K562 (cell line): Measurements from ENCODE around the gene TGM3. TPM values are rescaled to one million over a fixed set of nuclear protein-coding genes. Genes with fewer than 3 reads are reported as not detected.

Experiments used
- ATAC-seq: fragments of 200-7000 bp; cut with Tn5 transposase; 3 replicates; pipeline ENCODE4 v1.9.1; 2020; ENCODE audit warnings: moderate library complexity
- BruUV-seq: library from RNA; stranded (reverse); fragments of 400-500 nt; replicated peaks from 2 replicates; lab custom pipeline; 2021; lab: Mats Ljungman, UMichigan
- CTCF ChIA-PET: fragments of 300-600 bp; formaldehyde crosslinking; extraction: SDS; loops from one replicate; lab custom pipeline; 2021; ENCODE audit warnings: low intra/inter-chr PET ratio; lab: Yijun Ruan, JAX
- POLR2A ChIA-PET: fragments of 300-600, 350-650 bp; sonication (Branson Sonifier 250); formaldehyde crosslinking; extraction: SDS; loops from one replicate; lab custom pipeline; 2021; ENCODE audit warnings: antibody characterized with exemption, inconsistent platforms; lab: Yijun Ruan, JAX
- DNase-seq, 4 experiments: peaks; one replicate each; pipeline versions ENCODE4 v3.0.0 to v3.0.0-alpha.2; 2011 to 2018; ENCODE audit warnings: low spot score in 3 of 4, mixed read lengths in 3 of 4; ENCODE audit errors: extremely low read depth in 1 of 4
- FAIRE-seq: peaks from 2 replicates; lab custom pipeline; 2011; peaks lifted over from hg19 to GRCh38; lab: Jason Lieb, UNC
- H2AFZ ChIP-seq: 2 replicates; pipeline ENCODE4 v1.6.0; 2011; ENCODE audit warnings: low read depth, low read length, control low read depth, inconsistent platforms
- H3K27ac ChIP-seq: fragments of 200-600 bp; 3 replicates; pipeline ENCODE4 v1.8.0; 2011; ENCODE audit warnings: low read depth, mild to moderate bottlenecking, control low read depth, inconsistent platforms, low read length, moderate library complexity, mixed read lengths; ENCODE audit errors: extremely low read depth
- H3K27me3 ChIP-seq, 2 experiments: fragments of 300-600 bp in 1 of 2; 2 replicates in 1 of 2; 3 replicates in 1 of 2; pipeline versions ENCODE4 v1.6.0 to v1.8.0; 2011; ENCODE audit warnings: inconsistent platforms in 2 of 2, low read length in 2 of 2, mild to moderate bottlenecking in 1 of 2, mixed read lengths in 1 of 2, moderate library complexity in 1 of 2; ENCODE audit not compliant: control insufficient read depth in 2 of 2, insufficient read depth in 2 of 2
- H3K36me3 ChIP-seq: fragments of 300-600 bp; 3 replicates; pipeline ENCODE4 v1.8.0; 2011; ENCODE audit warnings: mild to moderate bottlenecking, low read length, inconsistent platforms; ENCODE audit not compliant: control insufficient read depth, insufficient read depth
- H3K4me1 ChIP-seq, 2 experiments: fragments of 200-600 bp in 1 of 2; replicated peaks in 1 of 2; 2 replicates in 1 of 2; 3 replicates in 1 of 2; pipeline versions ENCODE4 v1.5.1 to v1.8.0; 2011; ENCODE audit warnings: inconsistent platforms in 2 of 2, low read length in 2 of 2, mild to moderate bottlenecking in 1 of 2, mixed read lengths in 1 of 2, moderate library complexity in 1 of 2; ENCODE audit not compliant: control insufficient read depth in 2 of 2, insufficient read depth in 2 of 2
- H3K4me2 ChIP-seq: 2 replicates; pipeline ENCODE4 v1.6.1; 2011; ENCODE audit warnings: low read length, control low read depth, inconsistent platforms, mixed read lengths; ENCODE audit not compliant: insufficient read depth
- H3K4me3 ChIP-seq: fragments of 200-600 bp; sonication (generic), shearing (Covaris generic); 2 replicates; pipeline ENCODE4 v1.5.1; 2016; ENCODE audit warnings: control low read depth, inconsistent platforms
- H3K79me2 ChIP-seq: fragments of 200-600 bp; 3 replicates; pipeline ENCODE4 v1.8.0; 2011; ENCODE audit warnings: low read length, inconsistent platforms; ENCODE audit not compliant: control insufficient read depth, insufficient read depth
- H3K9ac ChIP-seq, 2 experiments: 2 replicates each; pipeline versions ENCODE4 v1.6.0 to v1.6.1; 2011; ENCODE audit warnings: low read depth in 2 of 2, low read length in 2 of 2, control low read depth in 1 of 2, inconsistent platforms in 1 of 2, mild to moderate bottlenecking in 1 of 2, mixed read lengths in 1 of 2; ENCODE audit not compliant: insufficient read depth in 1 of 2
- H3K9me1 ChIP-seq: one replicate; pipeline ENCODE4 v1.6.0; 2011; ENCODE audit warnings: inconsistent platforms, mild to moderate bottlenecking, low read length, moderate library complexity; ENCODE audit not compliant: control insufficient read depth, insufficient read depth
- H3K9me3 ChIP-seq: replicated peaks from 2 replicates; pipeline ENCODE4 v1.5.1; 2011; ENCODE audit warnings: low read depth, low read length, inconsistent platforms; ENCODE audit not compliant: control insufficient read depth, insufficient read depth
- H4K20me1 ChIP-seq: replicated peaks from 2 replicates; pipeline ENCODE4 v1.6.1; 2011; ENCODE audit warnings: low read length, inconsistent platforms, mixed read lengths; ENCODE audit not compliant: control insufficient read depth, insufficient read depth
- ATF6 ChIP-seq: sonication (generic); formaldehyde crosslinking; IDR thresholded peaks from 2 replicates; pipeline ENCODE4 v1.4.0; 2020; ENCODE audit warnings: mild to moderate bottlenecking, missing genetic modification reagents
- CEBPG ChIP-seq, 3 experiments: fragments of 200-800 bp in 1 of 3; sonication (Bioruptor generic) in 1 of 3; sonication (generic) in 1 of 3; formaldehyde crosslinking in 1 of 3; IDR thresholded peaks in 2 of 3; conservative IDR thresholded peaks in 1 of 3; 2 replicates each; pipeline versions ENCODE4 v1.6.1 to v1.8.0; 2016 to 2022; ENCODE audit warnings: missing compliant biosample characterization in 2 of 3, missing genetic modification characterization in 2 of 3, mild to moderate bottlenecking in 1 of 3, missing genetic modification reagents in 1 of 3
- HBP1 ChIP-seq: fragments of 450-650 bp; formaldehyde crosslinking; IDR thresholded peaks from 2 replicates; pipeline ENCODE4 v1.4.0; 2022; ENCODE audit warnings: missing genetic modification characterization
- WGBS: fragments of 100-300 bp; shearing (Covaris generic); methylation state at CpG from one replicate; pipeline ENCODE4 v1.1.6; 2016; ENCODE audit warnings: low coverage, mixed read lengths; ENCODE audit not compliant: insufficient coverage; ENCODE audit errors: missing lambda C conversion rate; 5-methylcytosine and 5-hydroxymethylcytosine counted together
- in situ Hi-C: fragments of 300-500 bp; cut with MboI; formaldehyde crosslinking; loops from 4 replicates; pipeline ENCODE4 v1.15.0; 2018; ENCODE audit warnings: inconsistent platforms, mixed read lengths
- intact Hi-C: fragments of 100-400 bp; cut with micrococcal nuclease; formaldehyde crosslinking; loops from 2 replicates; pipeline ENCODE4 v1.14.2; 2022
- polyA plus RNA-seq, 8 experiments: library from polyadenylated mRNA; depleted of rRNA in 4 of 8; stranded (reverse) in 5 of 8; unstranded in 3 of 8; fragments of >200 nt; fragmentation: Nextera tagmentation in 2 of 8; fragmentation: Illumina TruSeq in 1 of 8; extraction: Ambion mirVana in 2 of 8; extraction: Trizol in 1 of 8; gene quantifications; 2 replicates each; pipeline versions ENCODE4 v1.2.1 to v1.2.3, GENCODE V29; 2011 to 2014; ENCODE audit warnings: inconsistent platforms in 1 of 8, missing spikeins in 1 of 8
- total RNA-seq, 7 experiments: library from RNA; depleted of rRNA in 6 of 7; stranded (reverse); fragments of >200 nt in 6 of 7; fragmentation: Illumina TruSeq in 2 of 7; extraction: Trizol in 2 of 7; gene quantifications; 2 replicates each; pipeline versions ENCODE4 v1.2.1 to v1.2.3, GENCODE V29; 2011 to 2021; ENCODE audit warnings: low replicate concordance in 1 of 7
- TF ChIP-seq, protein P1 (sequence below), 2 experiments: fragments of 200-800 bp in 1 of 2; sonication (Bioruptor generic) in 1 of 2; sonication (generic) in 1 of 2; formaldehyde crosslinking in 1 of 2; IDR thresholded peaks in 1 of 2; conservative IDR thresholded peaks in 1 of 2; 2 replicates each; pipeline versions ENCODE4 v1.5.0 to v1.6.1; 2016 to 2020; ENCODE audit warnings: missing compliant biosample characterization in 1 of 2, missing genetic modification characterization in 1 of 2, missing genetic modification reagents in 1 of 2

The TGM3 gene
- total and polyA plus RNA-seq, 9 of the 15 experiments (the other 6 are each of a cell fraction or from before 2014, with no cell fraction given) = not detected

- TF ChIP-seq, protein P1, sequence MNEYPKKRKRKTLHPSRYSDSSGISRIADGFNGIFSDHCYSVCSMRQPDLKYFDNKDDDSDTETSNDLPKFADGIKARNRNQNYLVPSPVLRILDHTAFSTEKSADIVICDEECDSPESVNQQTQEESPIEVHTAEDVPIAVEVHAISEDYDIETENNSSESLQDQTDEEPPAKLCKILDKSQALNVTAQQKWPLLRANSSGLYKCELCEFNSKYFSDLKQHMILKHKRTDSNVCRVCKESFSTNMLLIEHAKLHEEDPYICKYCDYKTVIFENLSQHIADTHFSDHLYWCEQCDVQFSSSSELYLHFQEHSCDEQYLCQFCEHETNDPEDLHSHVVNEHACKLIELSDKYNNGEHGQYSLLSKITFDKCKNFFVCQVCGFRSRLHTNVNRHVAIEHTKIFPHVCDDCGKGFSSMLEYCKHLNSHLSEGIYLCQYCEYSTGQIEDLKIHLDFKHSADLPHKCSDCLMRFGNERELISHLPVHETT (CRISPR knock-in tag; conservative IDR thresholded peaks at IDR 0.05 in 1 of 2, IDR thresholded peaks at IDR 0.05 in 1 of 2) = no peak
- TF ChIP-seq, all 486 proteins: peak for 0
Observed at GRCh38 chr20:2320813-2321658, 25.2 kb downstream of the TGM3 start (continued).

DNA sequence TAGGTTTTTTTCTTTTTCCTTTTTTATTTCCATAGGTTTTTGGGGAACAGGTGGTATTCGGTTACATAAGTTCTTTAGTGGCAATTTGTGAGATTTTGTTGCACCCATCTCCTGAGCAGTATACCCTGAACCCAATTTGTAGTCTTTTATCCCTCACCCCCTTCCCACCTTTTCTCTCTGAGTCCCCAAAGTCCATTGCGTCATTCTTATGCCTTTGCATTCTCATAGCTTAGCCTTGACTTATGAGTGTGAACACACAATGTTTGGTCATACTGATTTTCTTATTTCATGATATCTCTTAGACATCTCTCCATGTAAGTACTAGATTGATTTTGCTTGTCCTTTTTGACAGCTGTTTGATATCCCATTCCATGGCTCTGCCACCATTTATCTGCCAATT, 27.2 kb downstream of the TGM3 start:
- Histone ChIP-seq H3K79me2 (no peaks in the 10 kb centered on the region), H4K20me1 (no peaks in the 10 kb centered on the region), H3K36me3 (no peaks in the 10 kb centered on the region), H3K4me2 (no peak overlapping the region), H3K27ac (no peak overlapping the region), H3K4me1 (no peaks in the 10 kb centered on the region; a peak in 1 of 5 replicates), H3K9me3 (no peaks in the 10 kb centered on the region), H2AFZ (no peak overlapping the region), H3K9me1 (no peaks in the 10 kb centered on the region), H3K4me3 (no peak overlapping the region), H3K9ac (no peak overlapping the region), H3K27me3 (peaks cover 3 to 27% of the 10 kb centered on the region in 2 experiments; a peak in 3 of 5 replicates)
- FAIRE-seq = no peak
- no peak for ATAC-seq
- no peak for DNase-seq
- no TSS peak for BruUV-seq
- ChIA-PET POLR2A (interaction anchor here (0.6 kb wide), 1 partner anchor 329 kb away, joined by 3 read pairs; the partner anchor contains the start of gene NOP56), CTCF (no interaction called here)
- intact Hi-C loops (no loop called here), in situ Hi-C loops (no loop called here)
- TF ChIP-seq CEBPG (CRISPR knock-in tag; IDR thresholded peaks at IDR 0.05) (no peak), CEBPG (tag; conservative IDR thresholded peaks at IDR 0.05 in 1 of 2, IDR thresholded peaks at IDR 0.05 in 1 of 2) (0 out of 4 replicates have a peak, but pooled peaks of 1 of the 2 experiments have one; percentile 10), HBP1 (CRISPR knock-in tag) (no peak), ATF6 (CRISPR knock-in tag) (no peak)
- 20% methylated on average over 2 of the region's 2 CpGs for WGBS
